Hippocampal formation (tissue), 2 donors: ENCODE data around the gene M6PR.
"Not testable (repeated sequence)": the region's sequence is repeated elsewhere in the genome, so short reads cannot be mapped to it uniquely, and the experiment has no call there.

Source experiments
- DNase-seq, 2 donors: peaks; one replicate each; lab custom pipeline; 2025; lab: John Stamatoyannopoulos, UW

Gene M6PR

GRCh38 chr12:8950702-8951478 is 1.4 kb upstream of the M6PR start:
- DNase-seq: no peak

- DNase-seq: no peak
Measured at GRCh38 chr12:8950221-8950527, 729 bp upstream of the M6PR start.

GRCh38 chr12:8948701-8949341 is 624 bp downstream of the M6PR start:
- DNase-seq: no peak

GRCh38 chr12:8947737-8948136 is 1.7 kb downstream of the M6PR start:
- no peak for DNase-seq

GRCh38 chr12:8946733-8947132 is 2.7 kb downstream of the M6PR start:
- DNase-seq: no peak

- no peak for DNase-seq
Measured at GRCh38 chr12:8943565-8944186, 5.8 kb downstream of the M6PR start.

- DNase-seq: no peak
Measured at GRCh38 chr12:8941691-8942478, 7.6 kb downstream of the M6PR start.

- not testable (repeated sequence) for DNase-seq
Measured at GRCh38 chr12:8937842-8938442, 11.5 kb downstream of the M6PR start.

GRCh38 chr12:8936735-8937134 is 12.7 kb downstream of the M6PR start:
- no peak for DNase-seq

- not testable (repeated sequence) for DNase-seq
Measured at GRCh38 chr12:8934080-8934479, 15.4 kb downstream of the M6PR start.

GRCh38 chr12:8932464-8932863 is 17.0 kb downstream of the M6PR start:
- DNase-seq: not testable (repeated sequence)

GRCh38 chr12:8930655-8931323 is 18.7 kb downstream of the M6PR start:
- DNase-seq: not testable (repeated sequence)

- no peak for DNase-seq
Measured at GRCh38 chr12:8922544-8922943, 26.9 kb downstream of the M6PR start.

- not testable (repeated sequence) for DNase-seq
Measured at GRCh38 chr12:8919643-8920042, 29.8 kb downstream of the M6PR start.

GRCh38 chr12:8917751-8918150 is 31.7 kb downstream of the M6PR start:
- DNase-seq: no peak

- no peak for DNase-seq
Measured at GRCh38 chr12:8917031-8917430, 32.4 kb downstream of the M6PR start.

GRCh38 chr12:8916154-8916553 is 33.3 kb downstream of the M6PR start:
- DNase-seq: no peak

GRCh38 chr12:8914716-8915526 is 34.5 kb downstream of the M6PR start:
- peak in 1 of 2 donors; percentile 52 for DNase-seq

- peak; percentile 59 to 72 for DNase-seq
Measured at GRCh38 chr12:8914033-8914715, 35.3 kb downstream of the M6PR start, which contains the start of gene PHC1. Gene PHC1, plus strand, starts transcription at chr12:8914509. Its CDS starts 3,169 bp downstream, at chr12:8917678.

- DNase-seq: no peak
Measured at GRCh38 chr12:8913702-8914032, 35.8 kb downstream of the M6PR start.
